IPS-20b (cell line): ENCODE results near the gene ECT2L.
A peak's percentile ranks its signal among the peaks of the same experiment; 100 is the strongest.

Source experiments
- H3K27ac ChIP-seq: one replicate; pipeline ENCODE4 v1.5.1; 2013; ENCODE audit warnings: low read length
- H3K27me3 ChIP-seq: 2 replicates; pipeline ENCODE4 v1.6.1; 2013; ENCODE audit warnings: mild to moderate bottlenecking, low read length, inconsistent platforms; ENCODE audit not compliant: insufficient read depth
- H3K36me3 ChIP-seq: 2 replicates; pipeline ENCODE4 v1.6.1; 2013; ENCODE audit warnings: low read depth, mild to moderate bottlenecking, inconsistent platforms, low read length, moderate library complexity; ENCODE audit not compliant: insufficient read depth
- H3K4me1 ChIP-seq: 2 replicates; pipeline ENCODE4 v1.6.1; 2013; ENCODE audit warnings: mild to moderate bottlenecking, control low read depth, inconsistent platforms, low read length, moderate library complexity; ENCODE audit not compliant: insufficient read depth
- H3K4me3 ChIP-seq: 2 replicates; pipeline ENCODE4 v1.5.1; 2013; ENCODE audit warnings: mild to moderate bottlenecking, low read length, inconsistent platforms
- H3K9ac ChIP-seq: 2 replicates; pipeline ENCODE4 v1.6.1; 2013; ENCODE audit warnings: low read depth, mild to moderate bottlenecking, inconsistent platforms, low read length, moderate library complexity
- H3K9me3 ChIP-seq: 2 replicates; pipeline ENCODE4 v1.6.1; 2013; ENCODE audit warnings: mild to moderate bottlenecking, low read depth, low read length, inconsistent platforms; ENCODE audit not compliant: insufficient read depth

The ECT2L gene

DNA sequence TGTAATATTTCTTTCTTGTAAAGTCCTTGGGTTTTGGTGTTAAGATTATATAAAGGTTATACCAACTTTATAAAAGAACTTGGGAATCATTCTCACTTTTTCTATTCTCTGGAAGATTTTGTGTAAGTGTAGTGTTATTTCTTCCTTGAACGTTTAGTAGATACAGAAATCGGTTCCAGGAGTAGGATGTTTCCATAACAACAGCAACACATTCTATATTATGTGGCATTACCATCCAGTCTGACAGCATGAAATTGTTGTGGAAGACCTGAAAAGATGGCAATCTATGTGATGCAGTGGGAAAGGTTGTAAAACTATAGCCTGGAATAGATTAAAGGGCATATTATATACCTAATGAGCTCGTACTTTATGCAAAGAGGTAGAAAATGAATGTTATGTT, 13.8 kb downstream of the ECT2L start:
- Histone ChIP-seq H3K4me3 (no peak overlapping the region), H3K27me3 (no peaks in the 10 kb centered on the region), H3K9ac (no peak overlapping the region), H3K9me3 (no peaks in the 10 kb centered on the region), H3K36me3 (no peaks in the 10 kb centered on the region), H3K27ac (no peak overlapping the region), H3K4me1 (no peaks in the 10 kb centered on the region; the same call in 1 of the 2 replicates)

DNA sequence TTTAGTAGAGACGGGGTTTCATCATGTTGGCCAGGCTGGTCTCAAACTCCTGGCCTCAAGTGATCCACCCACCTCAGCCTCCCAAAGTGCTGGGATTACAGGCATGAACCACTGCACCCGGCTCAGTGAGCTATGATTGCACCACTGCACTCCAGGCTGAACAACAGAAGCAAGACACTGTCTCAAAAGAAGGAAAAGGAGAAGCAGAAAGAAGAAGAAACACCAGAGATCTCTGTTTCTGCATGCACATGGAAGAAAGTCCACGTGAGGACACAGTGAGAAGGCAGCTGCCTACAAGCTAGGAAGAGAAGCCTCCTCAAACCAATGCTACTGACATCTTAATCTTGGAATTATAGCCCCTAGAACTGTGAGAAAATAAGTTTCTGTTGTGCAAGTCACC, 16.0 kb downstream of the ECT2L start:
- Histone ChIP-seq H3K9ac (no peak overlapping the region), H3K4me1 (no peaks in the 10 kb centered on the region; the same call in 1 of the 2 replicates), H3K9me3 (no peaks in the 10 kb centered on the region), H3K27ac (no peak overlapping the region), H3K36me3 (no peaks in the 10 kb centered on the region), H3K4me3 (no peak overlapping the region), H3K27me3 (no peaks in the 10 kb centered on the region)

DNA sequence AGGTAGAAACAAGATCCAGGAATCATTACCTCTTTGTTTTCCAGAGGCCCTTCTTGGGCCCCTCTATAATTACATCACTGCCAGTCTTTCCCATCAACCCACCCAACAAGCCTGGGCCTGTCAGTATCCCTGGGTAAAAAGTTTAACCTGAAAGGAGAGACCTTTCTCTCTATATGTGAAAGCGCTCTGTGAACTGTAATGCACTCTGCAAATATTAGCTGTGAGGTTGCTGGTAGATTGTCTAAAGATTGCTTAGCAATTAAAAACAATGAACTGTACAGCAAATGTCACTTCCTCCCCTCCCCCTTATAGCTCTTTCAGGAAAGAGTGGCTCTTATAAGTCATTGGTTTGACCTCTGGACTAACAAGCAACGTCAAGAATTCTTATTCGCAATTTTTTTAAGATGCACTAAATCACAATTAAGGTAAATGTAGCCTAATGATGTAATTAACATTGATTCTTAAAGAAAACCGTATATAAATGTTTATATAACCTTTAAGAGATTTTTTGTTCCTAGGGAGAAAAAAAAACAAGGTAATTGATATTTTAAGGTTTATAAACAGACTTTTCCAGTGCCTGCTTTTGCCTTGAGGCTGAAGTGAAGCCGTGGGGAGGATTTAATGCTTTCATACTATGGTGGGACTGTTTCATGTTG, 18.4 kb downstream of the ECT2L start:
- Histone ChIP-seq H3K27me3 (no peaks in the 10 kb centered on the region), H3K36me3 (no peaks in the 10 kb centered on the region), H3K27ac (no peak overlapping the region), H3K4me3 (no peak overlapping the region), H3K4me1 (peaks cover 13% of the 10 kb centered on the region), H3K9ac (no peak overlapping the region), H3K9me3 (no peaks in the 10 kb centered on the region)

DNA sequence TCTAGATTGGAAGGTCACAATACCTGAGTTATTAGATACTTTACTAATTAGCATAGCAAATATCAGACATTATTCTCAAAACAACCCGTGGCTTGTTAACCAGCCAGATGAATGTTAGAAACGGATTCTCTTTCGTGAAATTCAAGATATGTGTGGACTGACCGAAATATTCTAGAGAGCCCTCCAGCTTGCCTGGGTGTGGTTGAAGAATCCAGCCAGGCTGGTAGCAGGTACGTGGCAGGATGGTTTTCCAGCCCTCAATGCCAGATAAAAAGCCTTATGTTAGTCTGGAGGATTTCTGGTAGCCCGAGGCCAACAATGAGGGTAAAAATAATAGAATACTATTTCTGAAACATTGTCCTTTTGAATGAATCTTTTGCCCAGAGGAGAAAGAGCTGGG, 19.3 kb downstream of the ECT2L start:
- H3K9ac ChIP-seq = no peak overlapping the region
- H3K36me3 ChIP-seq = no peaks in the 10 kb centered on the region
- H3K4me1 ChIP-seq = peaks cover 13% of the 10 kb centered on the region
- no peak overlapping the region for H3K27ac ChIP-seq
- H3K9me3 ChIP-seq = no peaks in the 10 kb centered on the region
- no peaks in the 10 kb centered on the region for H3K27me3 ChIP-seq
- no peak overlapping the region for H3K4me3 ChIP-seq

DNA sequence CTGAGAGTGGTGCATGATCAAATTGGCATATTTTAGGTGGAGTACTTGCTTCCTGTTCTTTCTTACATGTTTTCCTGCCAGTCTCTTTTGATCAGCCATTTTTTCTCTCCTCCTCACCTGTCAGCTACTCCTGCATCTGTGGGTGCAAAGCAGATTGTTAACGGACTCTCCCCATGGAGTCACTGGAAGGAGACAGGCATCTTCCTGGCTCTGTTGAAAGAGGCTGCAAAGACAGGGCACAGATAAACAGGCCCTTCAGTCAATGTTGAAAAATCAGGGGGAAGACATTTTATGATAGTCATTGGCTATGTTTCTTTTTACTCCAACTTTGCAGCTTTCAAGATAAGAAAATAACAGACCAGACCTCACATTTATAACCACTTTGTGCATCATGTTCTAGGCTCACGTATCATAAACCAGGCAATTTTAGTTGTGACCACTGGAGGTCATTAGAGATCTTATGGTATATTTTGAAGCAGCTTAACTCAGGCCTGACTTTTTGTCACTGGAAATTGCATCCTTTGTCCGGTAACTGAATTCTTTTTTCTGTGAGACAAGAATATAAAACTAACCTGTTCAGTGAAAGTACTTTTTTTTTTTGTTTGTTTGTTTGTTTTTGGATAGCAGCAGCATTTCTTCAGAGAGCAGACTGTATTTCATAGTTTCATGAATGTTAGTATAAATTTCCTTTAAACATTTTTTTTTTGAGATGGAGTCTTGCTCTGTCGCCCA, 20.1 kb downstream of the ECT2L start:
- Histone ChIP-seq H3K4me1 (peaks cover 13% of the 10 kb centered on the region), H3K36me3 (no peaks in the 10 kb centered on the region), H3K27ac (no peak overlapping the region), H3K9ac (no peak overlapping the region), H3K4me3 (no peak overlapping the region), H3K27me3 (no peaks in the 10 kb centered on the region), H3K9me3 (no peaks in the 10 kb centered on the region)

DNA sequence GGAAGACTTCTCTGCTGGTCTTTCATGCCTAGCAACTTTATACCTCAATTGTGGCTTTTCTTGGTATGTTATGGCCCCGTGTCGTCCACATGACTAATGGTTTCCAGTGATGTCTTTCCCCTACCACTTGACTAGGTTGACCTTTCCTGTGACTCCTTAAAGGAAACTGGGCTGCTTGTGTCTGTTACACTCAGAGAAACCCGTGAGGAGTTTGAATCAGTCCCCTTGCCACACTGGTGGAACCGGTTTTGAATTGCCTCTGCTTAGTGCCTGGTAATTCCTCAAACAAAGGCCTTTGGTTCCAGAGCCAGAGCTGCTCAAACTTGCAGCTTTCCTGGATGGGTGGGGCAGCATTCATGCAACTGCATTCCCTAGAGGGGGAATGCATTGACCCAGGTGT, 21.9 kb downstream of the ECT2L start:
- H3K27ac ChIP-seq = no peak overlapping the region
- no peaks in the 10 kb centered on the region for H3K9me3 ChIP-seq
- no peak overlapping the region; the same call in 1 of the 2 replicates for H3K9ac ChIP-seq
- no peak overlapping the region; the same call in 1 of the 2 replicates for H3K4me3 ChIP-seq
- H3K4me1 ChIP-seq = peaks cover 13% of the 10 kb centered on the region
- H3K27me3 ChIP-seq = no peaks in the 10 kb centered on the region
- no peaks in the 10 kb centered on the region for H3K36me3 ChIP-seq

DNA sequence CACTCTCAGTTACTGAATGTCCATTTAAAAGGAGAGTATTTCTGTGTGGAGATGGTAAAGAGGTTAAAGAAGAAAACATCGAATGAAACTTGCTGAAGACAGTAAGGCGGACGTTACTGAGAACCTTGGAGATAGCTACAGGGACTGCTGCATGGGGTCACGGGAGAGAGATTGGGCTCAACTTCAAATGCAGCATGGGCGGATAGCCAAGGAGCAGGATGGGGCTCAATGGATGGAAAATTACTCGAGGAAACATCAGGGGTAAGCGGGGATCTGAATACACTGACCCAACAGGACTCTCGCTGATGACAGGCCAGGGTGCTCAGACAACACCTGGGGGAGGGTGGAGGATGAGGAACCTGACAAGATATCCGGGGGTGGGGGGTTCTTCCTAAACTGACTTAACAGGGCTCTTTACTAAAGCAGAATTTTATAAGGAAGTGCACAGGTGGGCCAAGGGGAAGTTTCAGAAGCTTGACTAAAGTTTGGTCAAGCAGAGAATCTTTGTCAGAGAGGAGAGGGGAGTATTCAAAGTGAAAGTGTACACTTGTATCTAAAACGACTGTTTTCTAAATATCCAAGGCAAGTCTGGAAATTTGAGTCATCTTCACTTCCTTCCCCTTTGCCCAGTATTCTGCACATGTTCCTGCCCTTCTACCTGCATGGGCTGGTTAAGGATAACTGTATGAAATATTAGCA, 22.8 kb downstream of the ECT2L start:
- Histone ChIP-seq H3K4me1 (peaks cover 13% of the 10 kb centered on the region), H3K9ac (peak overlapping the region; percentile 10; the same call in 1 of the 2 replicates), H3K27ac (no peak overlapping the region), H3K36me3 (no peaks in the 10 kb centered on the region), H3K9me3 (no peaks in the 10 kb centered on the region), H3K4me3 (no peak overlapping the region), H3K27me3 (no peaks in the 10 kb centered on the region)

DNA sequence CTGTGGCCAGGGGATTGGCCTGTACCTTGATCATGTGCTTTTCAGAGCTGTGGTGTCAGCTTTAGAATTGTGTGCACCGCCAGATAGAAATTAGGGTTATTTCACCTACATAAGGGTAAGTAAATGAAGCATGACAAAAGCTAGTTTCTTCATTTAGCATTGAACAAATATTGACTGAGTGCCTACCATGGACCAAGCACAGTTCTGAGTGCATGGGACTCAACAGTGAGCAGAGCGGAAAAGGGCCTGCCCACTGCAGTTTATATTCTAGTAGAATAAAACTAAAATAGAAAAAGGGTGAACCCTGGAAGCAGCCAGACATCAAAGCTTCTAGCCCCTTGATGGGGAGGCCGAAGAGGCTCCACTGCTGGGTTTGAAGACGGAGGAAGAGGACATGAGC, 25.6 kb downstream of the ECT2L start:
- Histone ChIP-seq H3K4me3 (no peak overlapping the region), H3K36me3 (no peaks in the 10 kb centered on the region), H3K9ac (no peak overlapping the region), H3K4me1 (peaks cover 13% of the 10 kb centered on the region), H3K27me3 (no peaks in the 10 kb centered on the region), H3K27ac (no peak overlapping the region), H3K9me3 (no peaks in the 10 kb centered on the region)

DNA sequence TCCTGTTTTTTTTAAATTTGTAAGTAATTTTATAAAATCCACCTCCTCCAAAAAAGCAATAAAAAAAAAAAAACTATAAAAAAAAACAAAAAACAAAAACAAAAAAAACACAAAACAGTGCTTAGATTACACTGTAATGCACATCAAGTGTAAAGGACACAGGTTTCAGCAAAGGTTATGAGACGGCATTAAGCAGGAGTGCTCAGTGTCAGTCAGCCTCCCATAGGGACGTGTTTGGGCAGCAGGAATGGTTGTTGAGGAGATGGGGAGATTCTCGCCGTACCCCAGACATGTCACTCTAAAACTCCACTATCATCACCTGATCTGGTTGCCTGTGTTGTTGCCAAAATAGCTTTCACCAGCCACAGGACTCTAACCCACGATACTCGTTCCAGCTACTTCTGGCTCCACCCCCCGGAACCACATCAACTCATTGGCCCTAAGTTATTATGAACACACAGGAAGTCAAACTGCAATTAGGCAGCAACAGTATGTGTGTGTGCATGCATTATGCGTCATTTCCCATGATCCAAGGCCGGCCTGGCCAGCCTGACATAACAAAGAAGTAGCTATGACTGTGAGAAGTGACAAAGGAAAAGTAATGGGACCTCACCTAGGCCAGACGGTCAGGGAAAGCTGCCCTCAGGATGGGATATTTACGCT, 28.7 kb downstream of the ECT2L start:
- Histone ChIP-seq H3K36me3 (no peaks in the 10 kb centered on the region), H3K9ac (no peak overlapping the region), H3K9me3 (no peaks in the 10 kb centered on the region), H3K4me1 (peaks cover 6% of the 10 kb centered on the region; the same call in 1 of the 2 replicates), H3K27ac (no peak overlapping the region), H3K4me3 (no peak overlapping the region), H3K27me3 (no peaks in the 10 kb centered on the region)

DNA sequence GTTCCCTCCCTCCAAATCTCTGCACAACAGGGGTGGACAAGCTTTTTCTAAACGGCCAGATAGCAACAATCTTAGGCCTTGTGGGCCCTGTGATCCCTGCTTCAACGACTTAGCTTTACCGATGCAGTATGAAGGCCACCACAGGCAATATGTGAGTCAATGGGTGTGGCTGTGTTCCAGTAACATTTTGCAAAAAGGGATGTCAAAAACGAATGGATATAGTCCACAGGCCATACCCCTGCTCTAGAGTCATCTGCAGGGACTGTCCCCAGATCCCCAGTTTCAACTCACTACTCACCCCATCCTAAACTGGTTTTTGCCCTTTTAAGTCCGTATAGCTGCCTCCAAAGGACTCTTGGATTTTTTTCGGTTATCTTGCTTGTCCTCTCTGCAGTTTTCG, 34.4 kb downstream of the ECT2L start:
- no peaks in the 10 kb centered on the region; the same call in 1 of the 2 replicates for H3K9me3 ChIP-seq
- peaks cover 6% of the 10 kb centered on the region; the same call in 1 of the 2 replicates for H3K4me1 ChIP-seq
- H3K36me3 ChIP-seq = no peaks in the 10 kb centered on the region
- H3K27ac ChIP-seq = no peak overlapping the region
- no peak overlapping the region for H3K4me3 ChIP-seq
- no peak overlapping the region for H3K9ac ChIP-seq
- H3K27me3 ChIP-seq = no peaks in the 10 kb centered on the region

DNA sequence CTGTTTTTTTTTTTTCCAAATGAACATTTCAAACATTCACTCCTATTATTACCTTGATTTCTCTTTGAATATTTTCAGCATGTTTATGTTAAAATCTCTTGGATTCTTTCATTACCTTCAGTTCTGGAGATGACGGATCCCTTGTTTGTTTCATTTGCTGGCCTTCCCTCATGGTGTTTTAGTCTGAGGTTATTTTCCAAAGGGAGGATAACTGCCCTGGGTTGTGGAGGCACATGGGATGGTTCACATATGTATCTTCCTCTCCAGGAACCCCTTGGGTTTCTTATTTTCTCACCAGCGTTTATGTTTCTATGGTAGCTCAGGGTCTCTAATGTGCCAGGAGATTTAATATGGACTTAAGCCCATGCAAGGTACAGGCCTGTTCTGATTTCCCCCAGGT, 36.3 kb downstream of the ECT2L start:
- Histone ChIP-seq H3K4me3 (no peak overlapping the region), H3K9ac (no peak overlapping the region), H3K36me3 (no peaks in the 10 kb centered on the region), H3K9me3 (no peaks in the 10 kb centered on the region; the same call in 1 of the 2 replicates), H3K27ac (no peak overlapping the region), H3K4me1 (peaks cover 6% of the 10 kb centered on the region; the same call in 1 of the 2 replicates), H3K27me3 (no peaks in the 10 kb centered on the region)
